Type B pancreatic cell (in vitro differentiated cells): ENCODE results near the gene MYORG. TPM values are rescaled to one million over a fixed set of nuclear protein-coding genes. Genes with fewer than 3 reads are reported as not detected.
A peak's percentile ranks its signal among the peaks of the same experiment; 100 is the strongest.

ENCODE experiments used
- DNase-seq: peaks from one replicate; pipeline ENCODE4 v3.0.0; 2021; ENCODE audit warnings: mixed read lengths; ENCODE audit not compliant: unreplicated experiment; ENCODE audit errors: extremely low spot score
- H3K27ac Mint-ChIP-seq: 2 replicates; pipeline ENCODE4 v1.8.0; 2021; ENCODE audit warnings: mild to moderate bottlenecking, mixed read lengths
- H3K27me3 Mint-ChIP-seq: 2 replicates; pipeline ENCODE4 v1.8.0; 2021; ENCODE audit warnings: mixed read lengths
- H3K36me3 Mint-ChIP-seq: 2 replicates; pipeline ENCODE4 v1.8.0; 2021; ENCODE audit warnings: mixed read lengths
- H3K4me1 Mint-ChIP-seq: one replicate; pipeline ENCODE4 v1.8.0; 2021; ENCODE audit warnings: mixed read lengths; ENCODE audit not compliant: unreplicated experiment
- H3K4me3 Mint-ChIP-seq: 2 replicates; pipeline ENCODE4 v1.8.0; 2021; ENCODE audit warnings: mild to moderate bottlenecking, mixed read lengths
- H3K9me3 Mint-ChIP-seq: 2 replicates; pipeline ENCODE4 v1.8.0; 2021; ENCODE audit warnings: mixed read lengths
- total RNA-seq: library from RNA; stranded (reverse); gene quantifications from 2 replicates; pipeline ENCODE4 v1.2.1, GENCODE V29; 2021; ENCODE audit warnings: low replicate concordance
- TF ChIP-seq, protein P1 (sequence below): fragments of 200-600 bp; sonication (generic); conservative IDR thresholded peaks from 2 replicates; pipeline ENCODE4 v1.5.0; 2021; ENCODE audit warnings: antibody characterized with exemption, mild to moderate bottlenecking

MYORG gene
- total RNA-seq, 1 donor from 2014 or later: 11.6 TPM

DNA sequence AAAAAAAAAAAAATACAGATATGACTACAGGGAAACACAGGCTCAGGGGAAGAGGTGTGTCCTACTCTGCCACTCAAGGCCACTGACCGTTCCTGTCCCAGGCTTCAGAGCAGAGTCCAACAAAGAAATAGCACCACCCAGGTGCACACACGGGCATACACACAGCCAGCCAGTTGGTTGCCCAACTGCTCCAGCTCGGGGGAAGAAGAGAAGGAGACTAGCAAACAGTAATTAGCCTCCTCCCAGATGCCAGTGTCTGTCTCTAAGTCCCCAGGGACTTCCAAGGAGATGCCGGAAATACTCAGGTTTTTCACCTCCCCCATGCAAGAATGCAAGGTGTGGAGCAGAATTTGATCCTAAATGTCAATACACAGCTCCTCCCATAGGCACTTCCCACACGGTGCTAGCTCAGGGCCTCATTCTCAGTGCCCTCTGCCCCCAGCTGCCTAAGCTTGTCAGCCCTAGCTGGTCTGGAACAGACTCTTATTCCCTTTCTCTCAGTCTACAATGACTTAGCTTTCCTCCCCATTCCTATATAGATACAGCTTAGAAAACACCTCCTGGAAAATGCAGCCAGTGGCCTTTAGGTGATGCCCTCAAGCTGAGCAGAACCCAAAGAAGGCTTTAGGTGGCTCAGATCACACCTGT is 1.7 kb downstream of the MYORG start:
- TF ChIP-seq, protein P1, sequence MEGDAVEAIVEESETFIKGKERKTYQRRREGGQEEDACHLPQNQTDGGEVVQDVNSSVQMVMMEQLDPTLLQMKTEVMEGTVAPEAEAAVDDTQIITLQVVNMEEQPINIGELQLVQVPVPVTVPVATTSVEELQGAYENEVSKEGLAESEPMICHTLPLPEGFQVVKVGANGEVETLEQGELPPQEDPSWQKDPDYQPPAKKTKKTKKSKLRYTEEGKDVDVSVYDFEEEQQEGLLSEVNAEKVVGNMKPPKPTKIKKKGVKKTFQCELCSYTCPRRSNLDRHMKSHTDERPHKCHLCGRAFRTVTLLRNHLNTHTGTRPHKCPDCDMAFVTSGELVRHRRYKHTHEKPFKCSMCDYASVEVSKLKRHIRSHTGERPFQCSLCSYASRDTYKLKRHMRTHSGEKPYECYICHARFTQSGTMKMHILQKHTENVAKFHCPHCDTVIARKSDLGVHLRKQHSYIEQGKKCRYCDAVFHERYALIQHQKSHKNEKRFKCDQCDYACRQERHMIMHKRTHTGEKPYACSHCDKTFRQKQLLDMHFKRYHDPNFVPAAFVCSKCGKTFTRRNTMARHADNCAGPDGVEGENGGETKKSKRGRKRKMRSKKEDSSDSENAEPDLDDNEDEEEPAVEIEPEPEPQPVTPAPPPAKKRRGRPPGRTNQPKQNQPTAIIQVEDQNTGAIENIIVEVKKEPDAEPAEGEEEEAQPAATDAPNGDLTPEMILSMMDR: no peak
- peaks cover 21% of the 10 kb centered on the region for H3K27me3 Mint-ChIP-seq
- peak overlapping the region; percentile 90 for H3K27ac Mint-ChIP-seq
- H3K4me1 Mint-ChIP-seq: peaks cover 18% of the 10 kb centered on the region
- no peaks in the 10 kb centered on the region for H3K9me3 Mint-ChIP-seq
- peak overlapping the region; percentile 91 for H3K4me3 Mint-ChIP-seq
- H3K36me3 Mint-ChIP-seq: peaks cover 13% of the 10 kb centered on the region
- no peak for DNase-seq

DNA sequence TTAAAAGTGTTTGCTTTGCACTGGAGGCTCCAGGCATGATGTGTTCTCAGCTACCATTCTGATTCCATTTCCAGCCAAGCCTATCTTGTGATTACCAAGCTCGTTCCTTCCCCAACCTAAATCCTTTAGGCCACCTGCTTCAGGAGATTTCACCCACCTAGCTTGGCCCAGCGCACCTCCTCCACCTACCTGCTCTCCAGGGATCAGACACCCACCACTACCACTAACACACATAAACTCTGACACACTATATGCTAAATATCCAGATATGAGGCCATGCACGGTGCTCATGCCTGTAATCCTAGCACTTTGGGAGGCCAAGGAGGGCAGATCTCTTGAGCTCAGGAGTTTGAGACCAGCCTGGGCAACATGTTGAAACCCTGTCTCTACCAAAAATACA is 2.4 kb downstream of the MYORG start:
- no peak for DNase-seq
- peaks cover 16% of the 10 kb centered on the region for H3K4me1 Mint-ChIP-seq
- TF ChIP-seq, protein P1: no peak
- H3K36me3 Mint-ChIP-seq: peaks cover 16% of the 10 kb centered on the region
- H3K27me3 Mint-ChIP-seq: peaks cover 14% of the 10 kb centered on the region
- peak overlapping the region; percentile 11 for H3K27ac Mint-ChIP-seq
- H3K4me3 Mint-ChIP-seq: peak overlapping the region; percentile 7
- no peaks in the 10 kb centered on the region for H3K9me3 Mint-ChIP-seq

DNA sequence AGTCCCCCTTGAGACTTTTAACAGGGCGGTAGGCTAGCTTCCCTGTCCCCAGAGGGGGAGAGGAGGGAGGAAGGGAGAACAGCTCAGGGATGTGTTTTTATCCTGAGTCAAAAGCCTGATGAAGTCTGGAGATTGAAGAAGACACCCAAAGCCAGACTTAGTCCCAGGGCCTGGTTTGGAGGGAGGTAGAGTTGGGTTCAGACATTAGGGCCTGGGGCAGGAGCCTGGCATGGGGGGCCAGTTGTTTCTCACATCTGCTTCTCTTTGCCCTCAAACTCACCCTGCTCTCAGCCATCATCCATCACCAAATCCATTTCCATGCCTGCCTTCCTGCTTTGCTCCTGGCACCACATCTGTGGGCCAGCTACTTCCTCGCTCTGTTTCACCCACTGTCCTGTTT is 2.9 kb downstream of the MYORG start:
- Mint-ChIP-seq H3K9me3 (peaks cover 2% of the 10 kb centered on the region), H3K36me3 (peaks cover 17% of the 10 kb centered on the region), H3K27ac (peak overlapping the region; percentile 11), H3K4me1 (peaks cover 12% of the 10 kb centered on the region), H3K27me3 (peaks cover 8% of the 10 kb centered on the region), H3K4me3 (peak overlapping the region; percentile 7)
- TF ChIP-seq, protein P1: no peak
- no peak for DNase-seq

DNA sequence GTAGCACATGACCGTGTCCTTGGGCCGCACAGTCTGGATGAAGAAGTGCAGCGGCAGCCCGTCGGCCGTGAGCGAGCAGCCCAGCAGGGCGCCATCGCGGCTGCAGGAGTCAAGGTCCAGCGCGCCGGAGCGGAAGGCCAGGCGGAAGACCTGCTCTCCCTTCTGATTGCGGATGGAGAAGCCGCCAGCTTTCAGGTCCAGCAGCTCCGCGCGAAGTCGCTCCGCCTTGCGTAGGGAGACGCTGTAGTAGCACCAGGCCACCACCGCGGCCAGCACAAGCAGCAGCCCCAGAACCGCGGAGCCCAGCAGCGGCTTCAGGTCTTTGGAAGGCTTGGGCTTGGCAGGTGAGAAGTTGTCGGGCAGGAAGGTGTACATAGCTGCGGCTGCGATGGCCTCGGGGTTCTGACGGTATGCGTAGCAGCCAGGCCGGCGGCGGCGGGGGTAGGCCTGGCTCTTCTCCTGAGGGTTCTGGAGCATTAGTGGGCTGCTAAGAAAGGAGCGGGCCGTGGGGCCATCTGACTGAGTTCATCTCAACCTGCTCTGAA is 4.2 kb downstream of the MYORG start:
- Mint-ChIP-seq H3K27me3 (no peaks in the 10 kb centered on the region), H3K36me3 (peaks cover 22% of the 10 kb centered on the region), H3K27ac (peak overlapping the region; percentile 63), H3K4me1 (peaks cover 12% of the 10 kb centered on the region), H3K9me3 (peaks cover 7% of the 10 kb centered on the region), H3K4me3 (no peak overlapping the region)
- TF ChIP-seq, protein P1: no peak
- no peak for DNase-seq

DNA sequence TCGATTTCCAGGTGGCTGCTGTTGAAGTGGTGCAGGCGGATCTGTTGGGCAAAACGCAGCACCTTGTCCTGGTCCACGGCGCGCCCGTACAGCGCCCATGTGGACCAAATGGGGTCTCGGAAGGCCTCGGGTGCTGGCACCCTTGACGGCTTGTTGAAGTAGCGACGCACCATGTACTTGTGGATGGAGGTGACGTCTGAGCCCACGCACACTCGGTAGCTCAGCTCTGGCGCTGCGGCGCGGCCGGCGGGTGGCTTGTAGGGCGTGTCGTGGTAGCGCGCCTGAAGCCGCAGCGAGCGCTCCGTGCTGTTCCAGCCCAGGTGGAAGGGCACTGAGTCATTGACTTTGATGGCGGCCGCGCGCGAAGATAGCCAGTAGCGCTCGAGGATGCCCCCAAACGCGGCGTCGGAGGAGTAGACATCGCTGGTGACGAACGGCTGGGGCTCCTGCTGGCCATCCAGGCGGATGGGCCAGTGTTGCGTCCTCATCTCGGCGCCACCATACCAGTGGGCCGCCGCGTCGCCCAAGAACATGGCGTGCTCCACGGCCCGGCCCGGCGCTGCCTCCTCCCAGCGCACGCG is 4.7 kb downstream of the MYORG start:
- TF ChIP-seq, protein P1: no peak
- H3K4me1 Mint-ChIP-seq: peaks cover 12% of the 10 kb centered on the region
- peaks cover 26% of the 10 kb centered on the region for H3K36me3 Mint-ChIP-seq
- DNase-seq: no peak
- no peak overlapping the region for H3K4me3 Mint-ChIP-seq
- H3K27ac Mint-ChIP-seq: no peak overlapping the region
- H3K27me3 Mint-ChIP-seq: no peaks in the 10 kb centered on the region
- peaks cover 11% of the 10 kb centered on the region for H3K9me3 Mint-ChIP-seq
